ENCODE measurements around the gene GIPR. TPM values are rescaled to one million over a fixed set of nuclear protein-coding genes. Genes with fewer than 3 reads are reported as not detected.

Gene GIPR
- total and polyA plus RNA-seq, 2 of the 13 experiments (the other 11 are each of a cell fraction or from before 2014, with no cell fraction given) = 0.15 to 1.2 TPM

DNA sequence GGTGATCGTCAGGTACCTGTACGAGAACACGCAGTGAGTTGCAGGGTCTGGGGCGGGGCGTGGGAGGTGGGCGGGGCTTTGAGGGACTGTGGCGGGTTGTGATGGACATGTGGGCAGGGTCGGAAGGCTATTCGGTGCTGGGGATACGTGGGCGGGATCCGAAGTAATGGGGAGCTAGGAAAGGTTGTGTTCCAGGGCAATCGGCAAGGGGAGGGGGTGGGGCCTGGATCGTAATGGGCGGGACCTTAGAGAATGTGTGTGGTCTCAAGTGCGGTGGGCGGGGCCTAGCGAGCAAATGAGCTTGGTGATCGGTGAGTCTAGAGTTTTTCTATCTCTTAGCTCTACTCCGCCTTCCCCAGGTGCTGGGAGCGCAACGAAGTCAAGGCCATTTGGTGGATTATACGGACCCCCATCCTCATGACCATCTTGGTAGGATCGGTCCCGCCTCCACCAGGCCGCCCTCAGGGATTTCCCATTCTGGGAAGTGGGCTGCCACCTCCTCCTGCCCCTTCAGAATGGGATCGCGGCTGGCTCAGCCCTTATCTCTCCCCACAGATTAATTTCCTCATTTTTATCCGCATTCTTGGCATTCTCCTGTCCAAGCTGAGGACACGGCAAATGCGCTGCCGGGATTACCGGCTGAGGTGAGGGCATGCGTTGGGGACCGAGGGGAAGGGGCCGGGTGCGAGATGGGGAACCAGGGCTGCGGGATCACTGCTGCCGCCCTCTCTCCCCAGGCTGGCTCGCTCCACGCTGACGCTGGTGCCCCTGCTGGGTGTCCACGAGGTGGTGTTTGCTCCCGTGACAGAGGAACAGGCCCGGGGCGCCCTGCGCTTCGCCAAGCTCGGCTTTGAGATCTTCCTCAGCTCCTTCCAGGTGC lies 9.6 kb downstream of the GIPR start (continued):
- TF ChIP-seq ATF7 (IDR thresholded peaks at IDR 0.05) = no peak
- TF ChIP-seq ATF7 (CRISPR knock-in tag; IDR thresholded peaks at IDR 0.05) = no peak
- TF ChIP-seq ZBTB2 (CRISPR knock-in tag; IDR thresholded peaks at IDR 0.05; ENCODE audit: low read depth) = no peak
- TF ChIP-seq, protein P1, sequence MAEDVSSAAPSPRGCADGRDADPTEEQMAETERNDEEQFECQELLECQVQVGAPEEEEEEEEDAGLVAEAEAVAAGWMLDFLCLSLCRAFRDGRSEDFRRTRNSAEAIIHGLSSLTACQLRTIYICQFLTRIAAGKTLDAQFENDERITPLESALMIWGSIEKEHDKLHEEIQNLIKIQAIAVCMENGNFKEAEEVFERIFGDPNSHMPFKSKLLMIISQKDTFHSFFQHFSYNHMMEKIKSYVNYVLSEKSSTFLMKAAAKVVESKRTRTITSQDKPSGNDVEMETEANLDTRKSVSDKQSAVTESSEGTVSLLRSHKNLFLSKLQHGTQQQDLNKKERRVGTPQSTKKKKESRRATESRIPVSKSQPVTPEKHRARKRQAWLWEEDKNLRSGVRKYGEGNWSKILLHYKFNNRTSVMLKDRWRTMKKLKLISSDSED (CRISPR knock-in tag; IDR thresholded peaks at IDR 0.05) = no peak
- TF ChIP-seq SAP130 (CRISPR knock-in tag; IDR thresholded peaks at IDR 0.05; ENCODE audit: low read depth) = 0 out of 2 replicates have a peak, but pooled peaks have one; percentile 14
- peak; percentile 57 for TF ChIP-seq TEAD3 (CRISPR knock-in tag; optimal IDR thresholded peaks at IDR 0.05; ENCODE audit: borderline replicate concordance)
- no peak for TF ChIP-seq ESRRA (CRISPR knock-in tag; IDR thresholded peaks at IDR 0.05; ENCODE audit: low read depth)
- no peak for TF ChIP-seq ZNF136 (CRISPR knock-in tag; IDR thresholded peaks at IDR 0.05; ENCODE audit: low read depth)
- TF ChIP-seq FOXC1 (CRISPR knock-in tag; IDR thresholded peaks at IDR 0.05; ENCODE audit: borderline replicate concordance) = no peak
- no peak for TF ChIP-seq ZNF550 (CRISPR knock-in tag; IDR thresholded peaks at IDR 0.05; ENCODE audit: borderline replicate concordance)
- no peak for TF ChIP-seq TBX2 (CRISPR knock-in tag; IDR thresholded peaks at IDR 0.05; ENCODE audit: borderline replicate concordance)
- no peak for TF ChIP-seq SMAD3 (CRISPR knock-in tag; IDR thresholded peaks at IDR 0.05)
- TF ChIP-seq GPN1 (CRISPR knock-in tag; IDR thresholded peaks at IDR 0.05; ENCODE audit: borderline replicate concordance) = no peak
- TF ChIP-seq RBAK (CRISPR knock-in tag; IDR thresholded peaks at IDR 0.05) = no peak
- TF ChIP-seq ZNF839 (CRISPR knock-in tag; IDR thresholded peaks at IDR 0.05; ENCODE audit: borderline replicate concordance) = no peak
- peak; percentile 88 for TF ChIP-seq ZFP36 (IDR thresholded peaks at IDR 0.05; ENCODE audit: borderline replicate concordance, low read depth, low read length, partially characterized antibody)
- TF ChIP-seq ZNF660 (CRISPR knock-in tag; IDR thresholded peaks at IDR 0.05; ENCODE audit: borderline replicate concordance, low read depth) = no peak
- TF ChIP-seq PCBP1 (IDR thresholded peaks at IDR 0.05; ENCODE audit: borderline replicate concordance, low read depth, low read length) = 0 out of 2 replicates have a peak, but pooled peaks have one; percentile 11
- TF ChIP-seq, protein P2, sequence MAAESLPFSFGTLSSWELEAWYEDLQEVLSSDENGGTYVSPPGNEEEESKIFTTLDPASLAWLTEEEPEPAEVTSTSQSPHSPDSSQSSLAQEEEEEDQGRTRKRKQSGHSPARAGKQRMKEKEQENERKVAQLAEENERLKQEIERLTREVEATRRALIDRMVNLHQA (CRISPR knock-in tag; IDR thresholded peaks at IDR 0.05) = no peak
- TF ChIP-seq, protein P3, sequence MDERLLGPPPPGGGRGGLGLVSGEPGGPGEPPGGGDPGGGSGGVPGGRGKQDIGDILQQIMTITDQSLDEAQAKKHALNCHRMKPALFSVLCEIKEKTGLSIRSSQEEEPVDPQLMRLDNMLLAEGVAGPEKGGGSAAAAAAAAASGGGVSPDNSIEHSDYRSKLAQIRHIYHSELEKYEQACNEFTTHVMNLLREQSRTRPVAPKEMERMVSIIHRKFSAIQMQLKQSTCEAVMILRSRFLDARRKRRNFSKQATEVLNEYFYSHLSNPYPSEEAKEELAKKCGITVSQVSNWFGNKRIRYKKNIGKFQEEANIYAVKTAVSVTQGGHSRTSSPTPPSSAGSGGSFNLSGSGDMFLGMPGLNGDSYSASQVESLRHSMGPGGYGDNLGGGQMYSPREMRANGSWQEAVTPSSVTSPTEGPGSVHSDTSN (CRISPR knock-in tag; IDR thresholded peaks at IDR 0.05) = peak; percentile 70
- TF ChIP-seq KDM3A (CRISPR knock-in tag; IDR thresholded peaks at IDR 0.05; ENCODE audit: low read depth) = no peak
- no peak for TF ChIP-seq ATM (IDR thresholded peaks at IDR 0.05; ENCODE audit: borderline replicate concordance)
- TF ChIP-seq PHB2 (IDR thresholded peaks at IDR 0.05; ENCODE audit: partially characterized antibody) = no peak
- no peak for TF ChIP-seq SSRP1 (CRISPR knock-in tag; IDR thresholded peaks at IDR 0.05)
- TF ChIP-seq MAFK (conservative IDR thresholded peaks at IDR 0.05 in 1 of 2, IDR thresholded peaks at IDR 0.05 in 1 of 2; ENCODE audit: low read length in 2 of 2) = no peak
- no peak for TF ChIP-seq ZNF253 (CRISPR knock-in tag; IDR thresholded peaks at IDR 0.05; ENCODE audit: borderline replicate concordance)
